H1 (cell line): ENCODE results near the gene TRMT61B. TPM values are rescaled to one million over a fixed set of nuclear protein-coding genes. Genes with fewer than 3 reads are reported as not detected.

Source experiments
- CTCF ChIA-PET: fragments of 300-600 bp; sonication (Branson Sonifier 250); formaldehyde crosslinking; loops from one replicate; lab custom pipeline; 2021; ENCODE audit not compliant: partially characterized antibody; lab: Charles Lee
- POLR2A ChIA-PET: fragments of 300-600 bp; sonication (Branson Sonifier 250); formaldehyde crosslinking; loops from one replicate; lab custom pipeline; 2021; ENCODE audit warnings: inconsistent platforms; ENCODE audit not compliant: partially characterized antibody; lab: Charles Lee
- DNase-seq, 2 experiments: peaks; one replicate each; pipeline versions ENCODE4 v3.0.0 to v3.0.0-alpha.2; 2010 to 2022; ENCODE audit warnings: low spot score in 2 of 2, low read depth in 1 of 2, mixed read lengths in 1 of 2
- FAIRE-seq: peaks from 2 replicates; lab custom pipeline; 2011; peaks lifted over from hg19 to GRCh38; lab: Jason Lieb, UNC
- H2AFZ ChIP-seq: 2 replicates; pipeline ENCODE4 v1.8.1; 2012; ENCODE audit warnings: low read length, inconsistent platforms
- H2AK5ac ChIP-seq: 2 replicates; pipeline ENCODE4 v1.6.1; 2013; ENCODE audit warnings: low read depth, low read length
- H2BK120ac ChIP-seq: replicated peaks from 2 replicates; pipeline ENCODE3; 2013; ENCODE audit warnings: low read depth, low read length, inconsistent platforms
- H2BK12ac ChIP-seq: 2 replicates; pipeline ENCODE4 v1.6.1; 2013; ENCODE audit warnings: low read depth, low read length
- H2BK15ac ChIP-seq: 2 replicates; pipeline ENCODE4 v1.6.1; 2013; ENCODE audit warnings: low read length
- H2BK20ac ChIP-seq: 2 replicates; pipeline ENCODE4 v1.6.1; 2013; ENCODE audit warnings: low read length
- H2BK5ac ChIP-seq: 2 replicates; pipeline ENCODE4 v1.6.1; 2013; ENCODE audit warnings: low read depth, low read length
- H3K14ac ChIP-seq: 2 replicates; pipeline ENCODE4 v1.6.1; 2013; ENCODE audit warnings: inconsistent platforms; ENCODE audit not compliant: insufficient read length
- H3K18ac ChIP-seq: 2 replicates; pipeline ENCODE4 v1.6.1; 2013; ENCODE audit warnings: low read length; ENCODE audit errors: extremely low read depth
- H3K23ac ChIP-seq: 2 replicates; pipeline ENCODE4 v1.6.1; 2013; ENCODE audit warnings: inconsistent platforms; ENCODE audit not compliant: insufficient read length
- H3K23me2 ChIP-seq: 2 replicates; pipeline ENCODE4 v1.6.1; 2013; ENCODE audit warnings: low read depth, low read length
- H3K27ac ChIP-seq: 2 replicates; pipeline ENCODE4 v1.6.1; 2011; ENCODE audit warnings: low read depth, low read length, inconsistent platforms
- H3K27me3 ChIP-seq, 4 experiments: replicated peaks in 1 of 4; 1 replicate in 1 of 4; 2 replicates in 3 of 4; pipeline versions ENCODE4 v1.6.1 to v1.8.1; 2011 to 2013; ENCODE audit warnings: low read length in 3 of 4, mild to moderate bottlenecking in 3 of 4, inconsistent platforms in 2 of 4, mixed read lengths in 2 of 4, moderate library complexity in 1 of 4; ENCODE audit not compliant: control insufficient read depth in 3 of 4, insufficient read depth in 3 of 4; ENCODE audit errors: extremely low read depth in 1 of 4
- H3K36me3 ChIP-seq, 4 experiments: 2 replicates each; pipeline versions ENCODE4 v1.6.1 to v1.8.1; 2011 to 2013; ENCODE audit warnings: mild to moderate bottlenecking in 4 of 4, low read length in 3 of 4, moderate library complexity in 2 of 4, control low read depth in 1 of 4, inconsistent platforms in 1 of 4; ENCODE audit not compliant: insufficient read depth in 4 of 4, control insufficient read depth in 2 of 4
- H3K4ac ChIP-seq: replicated peaks from 2 replicates; pipeline ENCODE3; 2013; ENCODE audit warnings: low read length, low read depth, mixed read lengths, inconsistent platforms; ENCODE audit not compliant: insufficient read length
- H3K4me1 ChIP-seq, 4 experiments: replicated peaks in 1 of 4; 1 replicate in 1 of 4; 2 replicates in 3 of 4; pipeline versions ENCODE4 v1.6.1 to v1.8.1; 2011 to 2013; ENCODE audit warnings: low read length in 3 of 4, inconsistent platforms in 2 of 4, mixed read lengths in 1 of 4; ENCODE audit not compliant: insufficient read depth in 4 of 4, control insufficient read depth in 3 of 4
- H3K4me2 ChIP-seq, 2 experiments: 2 replicates each; pipeline versions ENCODE4 v1.6.1 to v1.8.1; 2011 to 2013; ENCODE audit warnings: low read depth in 2 of 2, low read length in 2 of 2, control low read depth in 1 of 2, inconsistent platforms in 1 of 2, mild to moderate bottlenecking in 1 of 2; ENCODE audit not compliant: insufficient read depth in 1 of 2
- H3K4me3 ChIP-seq, 4 experiments: fragments of 200-600, 300-600 bp in 1 of 4; sonication (generic), shearing (Covaris generic), sonication (Bioruptor Twin) in 1 of 4; 2 replicates each; pipeline versions ENCODE4 v1.5.1 to v1.8.1; 2011 to 2016; ENCODE audit warnings: low read length in 4 of 4, low read depth in 3 of 4, control low read depth in 2 of 4, inconsistent platforms in 2 of 4, mild to moderate bottlenecking in 2 of 4, mixed read lengths in 1 of 4, moderate library complexity in 1 of 4; ENCODE audit not compliant: insufficient read depth in 2 of 4; ENCODE audit errors: extremely low read depth in 1 of 4
- H3K56ac ChIP-seq: replicated peaks from 2 replicates; pipeline ENCODE3; 2013; ENCODE audit warnings: low read depth, mild to moderate bottlenecking, mixed read lengths, low read length, inconsistent platforms; ENCODE audit not compliant: insufficient read length
- H3K79me1 ChIP-seq: 2 replicates; pipeline ENCODE4 v1.6.1; 2013; ENCODE audit warnings: low read depth, low read length, control low read depth
- H3K79me2 ChIP-seq, 2 experiments: 2 replicates each; pipeline versions ENCODE4 v1.6.1 to v1.8.1; 2012 to 2013; ENCODE audit warnings: low read length in 2 of 2, mild to moderate bottlenecking in 2 of 2, inconsistent platforms in 1 of 2; ENCODE audit not compliant: insufficient read depth in 2 of 2, control insufficient read depth in 1 of 2
- H3K9ac ChIP-seq, 4 experiments: replicated peaks in 1 of 4; 1 replicate in 1 of 4; 2 replicates in 3 of 4; pipeline versions ENCODE4 v1.6.1 to v1.8.1; 2011 to 2013; ENCODE audit warnings: low read depth in 3 of 4, low read length in 3 of 4, control low read depth in 2 of 4, mild to moderate bottlenecking in 2 of 4, moderate library complexity in 2 of 4, inconsistent platforms in 1 of 4; ENCODE audit errors: extremely low read depth in 1 of 4
- H3K9me3 ChIP-seq, 2 experiments: 2 replicates each; pipeline versions ENCODE4 v1.6.1 to v1.8.1; 2012 to 2013; ENCODE audit warnings: mild to moderate bottlenecking in 2 of 2, moderate library complexity in 2 of 2, control low read depth in 1 of 2, inconsistent platforms in 1 of 2, low read depth in 1 of 2, low read length in 1 of 2, mixed read lengths in 1 of 2; ENCODE audit not compliant: insufficient read depth in 2 of 2
- H4K20me1 ChIP-seq, 2 experiments: replicated peaks in 1 of 2; 2 replicates each; pipeline versions ENCODE3 to v1.8.1; 2011 to 2013; ENCODE audit warnings: inconsistent platforms in 2 of 2, low read length in 2 of 2, mild to moderate bottlenecking in 1 of 2; ENCODE audit not compliant: insufficient read depth in 2 of 2, control insufficient read depth in 1 of 2
- H4K5ac ChIP-seq: 2 replicates; pipeline ENCODE4 v1.6.1; 2013; ENCODE audit warnings: low read length, low read depth, mixed read lengths, inconsistent platforms; ENCODE audit not compliant: insufficient read length
- H4K8ac ChIP-seq: 2 replicates; pipeline ENCODE4 v1.8.0; 2013; ENCODE audit warnings: mild to moderate bottlenecking, moderate library complexity, low read length, inconsistent platforms; ENCODE audit not compliant: insufficient read depth; ENCODE audit errors: extremely low read depth
- H4K91ac ChIP-seq: replicated peaks from 2 replicates; pipeline ENCODE3; 2013; ENCODE audit warnings: low read length, mixed read lengths, inconsistent platforms; ENCODE audit not compliant: insufficient read length
- BCL11A ChIP-seq, 2 experiments: IDR thresholded peaks; one replicate each; pipeline ENCODE4 v1.6.1; 2011; ENCODE audit warnings: low read depth in 2 of 2, low read length in 2 of 2, mild to moderate bottlenecking in 2 of 2
- CBX8 ChIP-seq: fragments of 300-800, 300-1000 bp; sonication (generic); IDR thresholded peaks from 2 replicates; pipeline ENCODE4 v1.7.1; 2016; ENCODE audit warnings: low read depth, low read length, borderline replicate concordance
- CHD1 ChIP-seq: IDR thresholded peaks from 2 replicates; pipeline ENCODE4 v1.6.1; 2012; ENCODE audit warnings: low read depth, low read length, improper control_type of control experiment
- NRF1 ChIP-seq: IDR thresholded peaks from 2 replicates; pipeline ENCODE4 v1.6.1; 2011; ENCODE audit warnings: mild to moderate bottlenecking, low read depth, low read length, improper control_type of control experiment
- PHF8 ChIP-seq: fragments of 200-600 bp; sonication (generic); conservative IDR thresholded peaks from 2 replicates; pipeline ENCODE4 v1.7.1; 2012; ENCODE audit warnings: low read depth, mild to moderate bottlenecking, inconsistent platforms, low read length, moderate library complexity
- SAP30 ChIP-seq: fragments of 300-600 bp; sonication (generic); IDR thresholded peaks from 2 replicates; pipeline ENCODE4 v1.7.1; 2012; ENCODE audit warnings: low read length, moderate library complexity, mild to moderate bottlenecking, inconsistent platforms; ENCODE audit not compliant: insufficient read depth, insufficient replicate concordance
- SP4 ChIP-seq: IDR thresholded peaks from 2 replicates; pipeline ENCODE4 v1.6.1; 2012; ENCODE audit warnings: low read length, inconsistent platforms
- TCF12 ChIP-seq: IDR thresholded peaks from 2 replicates; pipeline ENCODE4 v1.6.1; 2011; ENCODE audit warnings: low read depth, mild to moderate bottlenecking, low read length
- WGBS, 2 experiments: shearing (Covaris generic) in 1 of 2; methylation state at CpG; one replicate each; pipeline versions ENCODE4 v1.1.6 to v1.1.7; 2013 to 2015; ENCODE audit warnings: low lambda C conversion rate in 2 of 2, mixed read lengths in 2 of 2, inconsistent platforms in 1 of 2, low coverage in 1 of 2, missing lambda C conversion rate in 1 of 2; ENCODE audit not compliant: insufficient replicate concordance in 2 of 2, insufficient coverage in 1 of 2, insufficient read length in 1 of 2; ENCODE audit errors: extremely low coverage in 1 of 2, missing lambda C conversion rate in 1 of 2; 5-methylcytosine and 5-hydroxymethylcytosine counted together
- polyA plus RNA-seq, 7 experiments: library from polyadenylated mRNA; depleted of rRNA in 3 of 7; stranded (reverse) in 5 of 7; unstranded in 2 of 7; fragments of >200 nt in 5 of 7; fragments of 200-250 nt in 2 of 7; gene quantifications; 1 replicate in 5 of 7; 2 replicates in 1 of 7; 4 replicates in 1 of 7; pipeline versions ENCODE4 v1.2.1 to v1.2.3, GENCODE V29; 2011 to 2013; ENCODE audit warnings: missing spikeins in 2 of 7, mixed read lengths in 2 of 7
- total RNA-seq: library from RNA; stranded (reverse); fragmentation: NEBNext Ultra II Directional; extraction: Animal tissue kit (Norgen Biotek cat#: 25700); gene quantifications from 2 replicates; pipeline ENCODE4 v1.2.1, GENCODE V29; 2021

Gene TRMT61B
- total and polyA plus RNA-seq, 2 of the 8 experiments (the other 6 are each of a cell fraction or from before 2014, with no cell fraction given) = 10.4 to 27.8 TPM

DNA sequence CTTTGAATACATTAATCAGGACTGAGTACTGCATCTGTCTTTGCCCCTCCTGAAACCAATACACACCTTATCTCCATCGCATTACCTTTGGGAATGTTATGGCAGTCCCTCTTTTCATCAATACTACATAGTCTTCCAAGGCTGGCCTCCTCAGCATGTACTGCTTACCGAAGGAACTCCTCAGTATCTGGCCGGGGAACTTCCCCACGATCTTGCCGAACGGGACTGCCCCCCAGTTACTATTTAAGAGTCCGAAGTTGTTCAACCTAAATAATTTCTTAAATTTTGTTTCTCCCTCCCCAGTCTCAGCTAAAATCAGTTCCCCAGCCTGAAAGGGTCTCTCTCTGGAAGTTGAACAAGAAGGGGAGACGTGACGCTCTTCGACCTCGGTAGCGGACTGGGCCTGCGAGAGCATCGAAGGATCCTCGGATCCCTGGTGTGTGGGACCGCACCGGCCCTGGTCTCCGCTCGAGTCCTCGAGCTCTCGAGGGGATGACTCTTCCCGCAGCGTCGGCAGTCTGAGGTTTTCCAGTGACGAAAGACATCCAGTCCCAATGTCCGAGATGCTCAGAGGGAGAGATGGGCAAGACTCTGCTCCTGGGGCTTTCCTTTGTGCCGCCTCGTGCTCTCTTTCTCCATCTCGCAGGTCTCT lies 489 bp downstream of the TRMT61B start:
- Histone ChIP-seq H3K4me2 (peak overlapping the region; percentile 58 to 90), H2BK20ac (no peak overlapping the region), H2AK5ac (no peak overlapping the region), H2BK15ac (no peak overlapping the region), H3K4me1 (no peaks in the 10 kb centered on the region; a peak in 1 of 7 replicates), H4K91ac (no peak overlapping the region), H2AFZ (peak overlapping the region; percentile 52), H2BK120ac (no peak overlapping the region), H3K27ac (peak overlapping the region; percentile 74), H4K8ac (peak overlapping the region; percentile 96), H4K20me1 (no peaks in the 10 kb centered on the region), H3K79me2 (peaks cover 5 to 37% of the 10 kb centered on the region in 2 experiments), H3K56ac (peak overlapping the region; percentile 54), H3K23me2 (0 out of 2 replicates have a peak, but pooled peaks cover 6% of the 10 kb centered on the region), H3K27me3 (no peaks in the 10 kb centered on the region), H2BK5ac (0 out of 2 replicates have a peak overlapping the region, but pooled peaks have one; percentile 40), H3K18ac (no peak overlapping the region; the same call in none of the 2 replicates), H3K9ac (peak overlapping the region; percentile 82 to 87 (median 85)), H2BK12ac (no peak overlapping the region), H3K23ac (no peak overlapping the region), H3K36me3 (peaks cover 0 to 8% (median 0%) of the 10 kb centered on the region in 4 experiments; a peak in 1 of 8 replicates), H3K14ac (no peak overlapping the region), H3K4ac (peak overlapping the region; percentile 44), H4K5ac (no peak overlapping the region), H3K4me3 (peak overlapping the region; percentile 75 to 87 (median 84)), H3K79me1 (0 out of 2 replicates have a peak, but pooled peaks cover 4% of the 10 kb centered on the region), H3K9me3 (no peaks in the 10 kb centered on the region)
- no peak for DNase-seq
- ChIA-PET CTCF (interaction anchor here (0.9 to 2.7 kb wide), 3 partner anchors 24 to 303 kb away, joined by 3 to 9 read pairs (median 3); no protein-coding TSS in a partner anchor), POLR2A (interaction anchor here (0.6 to 4.0 kb wide), 14 partner anchors 9 to 185 kb away, joined by 3 to 63 read pairs (median 4); partner anchors contain the start of genes PPP1CB and WDR43)
- FAIRE-seq = no peak
- no peak for TF ChIP-seq SAP30
- no peak for TF ChIP-seq CBX8
- no peak for TF ChIP-seq SP4
- no peak for TF ChIP-seq CHD1
- TF ChIP-seq NRF1 = no peak
- TF ChIP-seq BCL11A (IDR thresholded peaks at IDR 0.05; ENCODE audit: low read depth in 2 of 2, low read length in 2 of 2) = no peak
- no peak for TF ChIP-seq TCF12
- no peak; the same call in 1 of the 2 replicates for TF ChIP-seq PHF8
- WGBS, 2 experiments = 3% methylated on average over 29 of the region's 29 CpGs; no CpG with 5 or more reads in 1 of the 2 experiments
